K562 (cell line): ENCODE results near the gene ARFGAP1. TPM values are rescaled to one million over a fixed set of nuclear protein-coding genes. Genes with fewer than 3 reads are reported as not detected.
A peak's percentile ranks its signal among the peaks of the same experiment; 100 is the strongest.

Source experiments
- ATAC-seq: fragments of 200-7000 bp; cut with Tn5 transposase; 3 replicates; pipeline ENCODE4 v1.9.1; 2020; ENCODE audit warnings: moderate library complexity
- BruUV-seq: library from RNA; stranded (reverse); fragments of 400-500 nt; replicated peaks from 2 replicates; lab custom pipeline; 2021; lab: Mats Ljungman, UMichigan
- CTCF ChIA-PET: fragments of 300-600 bp; formaldehyde crosslinking; extraction: SDS; loops from one replicate; lab custom pipeline; 2021; ENCODE audit warnings: low intra/inter-chr PET ratio; lab: Yijun Ruan, JAX
- POLR2A ChIA-PET: fragments of 300-600, 350-650 bp; sonication (Branson Sonifier 250); formaldehyde crosslinking; extraction: SDS; loops from one replicate; lab custom pipeline; 2021; ENCODE audit warnings: antibody characterized with exemption, inconsistent platforms; lab: Yijun Ruan, JAX
- DNase-seq, 4 experiments: peaks; one replicate each; pipeline versions ENCODE4 v3.0.0 to v3.0.0-alpha.2; 2011 to 2018; ENCODE audit warnings: low spot score in 3 of 4, mixed read lengths in 3 of 4; ENCODE audit errors: extremely low read depth in 1 of 4
- FAIRE-seq: peaks from 2 replicates; lab custom pipeline; 2011; peaks lifted over from hg19 to GRCh38; lab: Jason Lieb, UNC
- H2AFZ ChIP-seq: 2 replicates; pipeline ENCODE4 v1.6.0; 2011; ENCODE audit warnings: low read depth, low read length, control low read depth, inconsistent platforms
- H3K27ac ChIP-seq: fragments of 200-600 bp; 3 replicates; pipeline ENCODE4 v1.8.0; 2011; ENCODE audit warnings: low read depth, mild to moderate bottlenecking, control low read depth, inconsistent platforms, low read length, moderate library complexity, mixed read lengths; ENCODE audit errors: extremely low read depth
- H3K27me3 ChIP-seq, 2 experiments: fragments of 300-600 bp in 1 of 2; 2 replicates in 1 of 2; 3 replicates in 1 of 2; pipeline versions ENCODE4 v1.6.0 to v1.8.0; 2011; ENCODE audit warnings: inconsistent platforms in 2 of 2, low read length in 2 of 2, mild to moderate bottlenecking in 1 of 2, mixed read lengths in 1 of 2, moderate library complexity in 1 of 2; ENCODE audit not compliant: control insufficient read depth in 2 of 2, insufficient read depth in 2 of 2
- H3K36me3 ChIP-seq: fragments of 300-600 bp; 3 replicates; pipeline ENCODE4 v1.8.0; 2011; ENCODE audit warnings: mild to moderate bottlenecking, low read length, inconsistent platforms; ENCODE audit not compliant: control insufficient read depth, insufficient read depth
- H3K4me1 ChIP-seq, 2 experiments: fragments of 200-600 bp in 1 of 2; replicated peaks in 1 of 2; 2 replicates in 1 of 2; 3 replicates in 1 of 2; pipeline versions ENCODE4 v1.5.1 to v1.8.0; 2011; ENCODE audit warnings: inconsistent platforms in 2 of 2, low read length in 2 of 2, mild to moderate bottlenecking in 1 of 2, mixed read lengths in 1 of 2, moderate library complexity in 1 of 2; ENCODE audit not compliant: control insufficient read depth in 2 of 2, insufficient read depth in 2 of 2
- H3K4me2 ChIP-seq: 2 replicates; pipeline ENCODE4 v1.6.1; 2011; ENCODE audit warnings: low read length, control low read depth, inconsistent platforms, mixed read lengths; ENCODE audit not compliant: insufficient read depth
- H3K4me3 ChIP-seq: fragments of 200-600 bp; sonication (generic), shearing (Covaris generic); 2 replicates; pipeline ENCODE4 v1.5.1; 2016; ENCODE audit warnings: control low read depth, inconsistent platforms
- H3K79me2 ChIP-seq: fragments of 200-600 bp; 3 replicates; pipeline ENCODE4 v1.8.0; 2011; ENCODE audit warnings: low read length, inconsistent platforms; ENCODE audit not compliant: control insufficient read depth, insufficient read depth
- H3K9ac ChIP-seq, 2 experiments: 2 replicates each; pipeline versions ENCODE4 v1.6.0 to v1.6.1; 2011; ENCODE audit warnings: low read depth in 2 of 2, low read length in 2 of 2, control low read depth in 1 of 2, inconsistent platforms in 1 of 2, mild to moderate bottlenecking in 1 of 2, mixed read lengths in 1 of 2; ENCODE audit not compliant: insufficient read depth in 1 of 2
- H3K9me1 ChIP-seq: one replicate; pipeline ENCODE4 v1.6.0; 2011; ENCODE audit warnings: inconsistent platforms, mild to moderate bottlenecking, low read length, moderate library complexity; ENCODE audit not compliant: control insufficient read depth, insufficient read depth
- H3K9me3 ChIP-seq: replicated peaks from 2 replicates; pipeline ENCODE4 v1.5.1; 2011; ENCODE audit warnings: low read depth, low read length, inconsistent platforms; ENCODE audit not compliant: control insufficient read depth, insufficient read depth
- H4K20me1 ChIP-seq: replicated peaks from 2 replicates; pipeline ENCODE4 v1.6.1; 2011; ENCODE audit warnings: low read length, inconsistent platforms, mixed read lengths; ENCODE audit not compliant: control insufficient read depth, insufficient read depth
- BDP1 ChIP-seq: IDR thresholded peaks from 3 replicates; pipeline ENCODE4 v1.6.1; 2011; ENCODE audit not compliant: insufficient read length, insufficient read depth
- FOXJ2 ChIP-seq: fragments of 200-800 bp; sonication (Bioruptor generic); IDR thresholded peaks from 2 replicates; pipeline ENCODE4 v1.6.1; 2016; ENCODE audit warnings: missing genetic modification characterization, missing compliant biosample characterization
- FUS ChIP-seq: fragments of 200-400 bp; formaldehyde crosslinking; optimal IDR thresholded peaks from 2 replicates; pipeline ENCODE3; 2017; ENCODE audit warnings: low read depth, low read length
- HNRNPL ChIP-seq: fragments of 200-400 bp; formaldehyde crosslinking; IDR thresholded peaks from 2 replicates; pipeline ENCODE4 v1.6.1; 2017; ENCODE audit warnings: low read depth, mild to moderate bottlenecking, low read length
- KDM2B ChIP-seq: fragments of 250-450 bp; sonication (Bioruptor Pico); IDR thresholded peaks from 2 replicates; pipeline ENCODE4 v1.8.0; 2021; ENCODE audit warnings: mild to moderate bottlenecking, moderate library complexity
- LARP7 ChIP-seq: fragments of 450-650 bp; IDR thresholded peaks from 2 replicates; pipeline ENCODE4 v1.6.1; 2016
- MTA3 ChIP-seq: fragments of 450-650 bp; formaldehyde crosslinking; IDR thresholded peaks from 2 replicates; pipeline ENCODE4 v1.6.1; 2017; ENCODE audit warnings: mild to moderate bottlenecking, borderline replicate concordance
- PRPF4 ChIP-seq: fragments of 200-400 bp; formaldehyde crosslinking; IDR thresholded peaks from one replicate; pipeline ENCODE4 v1.6.1; 2017; ENCODE audit warnings: low read length, low read depth, mild to moderate bottlenecking; ENCODE audit not compliant: insufficient read depth, poor library complexity, severe bottlenecking
- TFAP4 ChIP-seq: sonication (generic); formaldehyde crosslinking; IDR thresholded peaks from 2 replicates; pipeline ENCODE4 v1.8.0; 2022; ENCODE audit warnings: missing genetic modification reagents, mild to moderate bottlenecking, moderate library complexity, borderline replicate concordance
- WHSC1 ChIP-seq: IDR thresholded peaks from one replicate; pipeline ENCODE4 v1.6.1; 2012; ENCODE audit warnings: low read length, control low read depth, inconsistent platforms
- ZBTB7A ChIP-seq: IDR thresholded peaks from 2 replicates; pipeline ENCODE4 v1.6.1; 2011; ENCODE audit warnings: low read depth, mild to moderate bottlenecking, low read length, moderate library complexity, borderline replicate concordance; ENCODE audit not compliant: control insufficient read depth
- ZNF24 ChIP-seq: fragments of 450-650 bp; IDR thresholded peaks from 2 replicates; pipeline ENCODE4 v1.6.1; 2016
- ZNF583 ChIP-seq: fragments of 250-450 bp; sonication (Bioruptor Pico); IDR thresholded peaks from 2 replicates; pipeline ENCODE4 v1.4.0; 2020
- WGBS: fragments of 100-300 bp; shearing (Covaris generic); methylation state at CpG from one replicate; pipeline ENCODE4 v1.1.6; 2016; ENCODE audit warnings: low coverage, mixed read lengths; ENCODE audit not compliant: insufficient coverage; ENCODE audit errors: missing lambda C conversion rate; 5-methylcytosine and 5-hydroxymethylcytosine counted together
- in situ Hi-C: fragments of 300-500 bp; cut with MboI; formaldehyde crosslinking; loops from 4 replicates; pipeline ENCODE4 v1.15.0; 2018; ENCODE audit warnings: inconsistent platforms, mixed read lengths
- intact Hi-C: fragments of 100-400 bp; cut with micrococcal nuclease; formaldehyde crosslinking; loops from 2 replicates; pipeline ENCODE4 v1.14.2; 2022
- polyA plus RNA-seq, 8 experiments: library from polyadenylated mRNA; depleted of rRNA in 4 of 8; stranded (reverse) in 5 of 8; unstranded in 3 of 8; fragments of >200 nt; fragmentation: Nextera tagmentation in 2 of 8; fragmentation: Illumina TruSeq in 1 of 8; extraction: Ambion mirVana in 2 of 8; extraction: Trizol in 1 of 8; gene quantifications; 2 replicates each; pipeline versions ENCODE4 v1.2.1 to v1.2.3, GENCODE V29; 2011 to 2014; ENCODE audit warnings: inconsistent platforms in 1 of 8, missing spikeins in 1 of 8
- total RNA-seq, 7 experiments: library from RNA; depleted of rRNA in 6 of 7; stranded (reverse); fragments of >200 nt in 6 of 7; fragmentation: Illumina TruSeq in 2 of 7; extraction: Trizol in 2 of 7; gene quantifications; 2 replicates each; pipeline versions ENCODE4 v1.2.1 to v1.2.3, GENCODE V29; 2011 to 2021; ENCODE audit warnings: low replicate concordance in 1 of 7
- TF ChIP-seq, protein P1 (sequence below): fragments of 200-800 bp; sonication (Bioruptor generic); IDR thresholded peaks from 2 replicates; pipeline ENCODE4 v1.6.1; 2017; ENCODE audit warnings: missing genetic modification characterization, missing compliant biosample characterization
- TF ChIP-seq, protein P2 (sequence below), 2 experiments: IDR thresholded peaks in 1 of 2; conservative IDR thresholded peaks in 1 of 2; 2 replicates each; pipeline ENCODE4 v1.6.1; 2016; ENCODE audit warnings: low read depth in 2 of 2, mild to moderate bottlenecking in 1 of 2, missing compliant biosample characterization in 1 of 2, missing genetic modification characterization in 1 of 2, moderate library complexity in 1 of 2

Gene ARFGAP1
- total and polyA plus RNA-seq, 9 of the 15 experiments (the other 6 are each of a cell fraction or from before 2014, with no cell fraction given), result 0.53 to 102 (median 33.5) TPM

- ATAC-seq (no peak), DNase-seq (no peak), FAIRE-seq (no peak)
- Histone ChIP-seq H3K79me2 (no peaks in the 10 kb centered on the region), H2AFZ (no peak overlapping the region), H3K4me1 (peaks cover 0 to 29% of the 10 kb centered on the region in 2 experiments; a peak in 2 of 5 replicates), H3K9me3 (no peaks in the 10 kb centered on the region), H3K9me1 (peaks cover 1% of the 10 kb centered on the region), H3K36me3 (peaks cover 76% of the 10 kb centered on the region; the same call in 2 of the 3 replicates), H3K27ac (no peak overlapping the region), H3K4me2 (no peak overlapping the region), H3K4me3 (no peak overlapping the region), H3K9ac (peak overlapping the region in 1 of 2 experiments; percentile 26; a peak in 1 of 4 replicates), H4K20me1 (no peaks in the 10 kb centered on the region; the same call in 1 of the 2 replicates), H3K27me3 (no peaks in the 10 kb centered on the region)
- intact Hi-C loops, result no loop called here
- in situ Hi-C loops, result no loop called here
- no TSS peak for BruUV-seq
- 91% methylated on average over 16 of the region's 17 CpGs for WGBS
- ChIA-PET CTCF (no interaction called here), POLR2A (interaction anchor here (1.0 to 5.2 kb wide), 4 partner anchors 10 to 400 kb away, joined by 3 to 28 read pairs (median 15); partner anchors contain the start of genes ARFGAP1 and COL20A1)
- no peak for TF ChIP-seq PRPF4
- no peak for TF ChIP-seq WHSC1
- TF ChIP-seq, protein P1, sequence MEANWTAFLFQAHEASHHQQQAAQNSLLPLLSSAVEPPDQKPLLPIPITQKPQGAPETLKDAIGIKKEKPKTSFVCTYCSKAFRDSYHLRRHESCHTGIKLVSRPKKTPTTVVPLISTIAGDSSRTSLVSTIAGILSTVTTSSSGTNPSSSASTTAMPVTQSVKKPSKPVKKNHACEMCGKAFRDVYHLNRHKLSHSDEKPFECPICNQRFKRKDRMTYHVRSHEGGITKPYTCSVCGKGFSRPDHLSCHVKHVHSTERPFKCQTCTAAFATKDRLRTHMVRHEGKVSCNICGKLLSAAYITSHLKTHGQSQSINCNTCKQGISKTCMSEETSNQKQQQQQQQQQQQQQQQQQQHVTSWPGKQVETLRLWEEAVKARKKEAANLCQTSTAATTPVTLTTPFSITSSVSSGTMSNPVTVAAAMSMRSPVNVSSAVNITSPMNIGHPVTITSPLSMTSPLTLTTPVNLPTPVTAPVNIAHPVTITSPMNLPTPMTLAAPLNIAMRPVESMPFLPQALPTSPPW (CRISPR knock-in tag), result no peak
- no peak for TF ChIP-seq ZNF583
- TF ChIP-seq ZNF24, result no peak
- no peak for TF ChIP-seq LARP7
- TF ChIP-seq BDP1, result no peak
- TF ChIP-seq, protein P2, sequence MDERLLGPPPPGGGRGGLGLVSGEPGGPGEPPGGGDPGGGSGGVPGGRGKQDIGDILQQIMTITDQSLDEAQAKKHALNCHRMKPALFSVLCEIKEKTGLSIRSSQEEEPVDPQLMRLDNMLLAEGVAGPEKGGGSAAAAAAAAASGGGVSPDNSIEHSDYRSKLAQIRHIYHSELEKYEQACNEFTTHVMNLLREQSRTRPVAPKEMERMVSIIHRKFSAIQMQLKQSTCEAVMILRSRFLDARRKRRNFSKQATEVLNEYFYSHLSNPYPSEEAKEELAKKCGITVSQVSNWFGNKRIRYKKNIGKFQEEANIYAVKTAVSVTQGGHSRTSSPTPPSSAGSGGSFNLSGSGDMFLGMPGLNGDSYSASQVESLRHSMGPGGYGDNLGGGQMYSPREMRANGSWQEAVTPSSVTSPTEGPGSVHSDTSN (CRISPR knock-in tag; IDR thresholded peaks at IDR 0.05; ENCODE audit: low read depth), result no peak
- TF ChIP-seq, protein P2 (tag; conservative IDR thresholded peaks at IDR 0.05; ENCODE audit: low read depth), result no peak
- no peak for TF ChIP-seq MTA3
- no peak for TF ChIP-seq HNRNPL
- no peak for TF ChIP-seq FOXJ2 (tag)
- no peak for TF ChIP-seq FUS
- no peak for TF ChIP-seq KDM2B (CRISPR knock-in tag)
- no peak for TF ChIP-seq TFAP4 (CRISPR knock-in tag)
- no peak for TF ChIP-seq ZBTB7A
Observed at GRCh38 chr20:63282946-63283345, 10.3 kb downstream of the ARFGAP1 start.
